HEK293 (cell line): ENCODE results near the gene CYP4V2.

ENCODE experiments used
- FEZF1 ChIP-seq: fragments of 450-650 bp; formaldehyde crosslinking; IDR thresholded peaks from 2 replicates; pipeline ENCODE4 v1.5.1; 2016; ENCODE audit warnings: missing biosample characterization, missing genetic modification characterization
- GLIS2 ChIP-seq: fragments of 450-650 bp; formaldehyde crosslinking; IDR thresholded peaks from 2 replicates; pipeline ENCODE4 v1.5.1; 2016; ENCODE audit warnings: missing biosample characterization, missing genetic modification characterization
- HOXA7 ChIP-seq: sonication (generic); formaldehyde crosslinking; IDR thresholded peaks from 2 replicates; pipeline ENCODE4 v1.8.1; 2022; ENCODE audit warnings: missing genetic modification reagents, borderline replicate concordance
- KLF1 ChIP-seq: fragments of 450-650 bp; formaldehyde crosslinking; IDR thresholded peaks from 2 replicates; pipeline ENCODE4 v1.5.1; 2016; ENCODE audit warnings: missing biosample characterization, missing genetic modification characterization
- KLF16 ChIP-seq: fragments of 450-650 bp; formaldehyde crosslinking; IDR thresholded peaks from 2 replicates; pipeline ENCODE4 v1.5.1; 2017; ENCODE audit warnings: missing biosample characterization, missing genetic modification characterization
- MYNN ChIP-seq: fragments of 450-650 bp; formaldehyde crosslinking; IDR thresholded peaks from 2 replicates; pipeline ENCODE4 v1.5.1; 2016; ENCODE audit warnings: missing biosample characterization, missing genetic modification characterization, borderline replicate concordance
- REPIN1 ChIP-seq: fragments of 450-650 bp; formaldehyde crosslinking; IDR thresholded peaks from 2 replicates; pipeline ENCODE4 v1.5.1; 2017; ENCODE audit warnings: missing biosample characterization, missing genetic modification characterization, low read depth
- SETDB1 ChIP-seq: IDR thresholded peaks from one replicate; pipeline ENCODE4 v1.6.1; 2017; ENCODE audit warnings: mild to moderate bottlenecking, low read length, moderate library complexity, mixed read lengths; ENCODE audit not compliant: insufficient read length
- SP7 ChIP-seq: fragments of 450-650 bp; formaldehyde crosslinking; IDR thresholded peaks from 2 replicates; pipeline ENCODE4 v1.5.1; 2016; ENCODE audit warnings: missing biosample characterization, missing genetic modification characterization
- TCF7L2 ChIP-seq: IDR thresholded peaks from 2 replicates; pipeline ENCODE4 v1.6.1; 2011; ENCODE audit warnings: low read depth, mild to moderate bottlenecking, inconsistent platforms, low read length, moderate library complexity, borderline replicate concordance
- YY1 ChIP-seq: fragments of 450-650 bp; formaldehyde crosslinking; IDR thresholded peaks from 2 replicates; pipeline ENCODE4 v1.5.1; 2018; ENCODE audit warnings: missing biosample characterization, missing genetic modification characterization
- ZBTB7A ChIP-seq: fragments of 450-650 bp; formaldehyde crosslinking; IDR thresholded peaks from 2 replicates; pipeline ENCODE4 v1.5.1; 2016; ENCODE audit warnings: low read depth, missing biosample characterization, missing genetic modification characterization
- ZFHX2 ChIP-seq: fragments of 450-650 bp; formaldehyde crosslinking; conservative IDR thresholded peaks from 2 replicates; pipeline ENCODE4 v1.5.1; 2016; ENCODE audit warnings: missing biosample characterization, missing genetic modification characterization
- ZNF132 ChIP-seq: fragments of 450-650 bp; formaldehyde crosslinking; IDR thresholded peaks from 2 replicates; pipeline ENCODE4 v1.5.1; 2017; ENCODE audit warnings: missing biosample characterization, missing genetic modification characterization, borderline replicate concordance
- ZNF138 ChIP-seq: fragments of 450-650 bp; formaldehyde crosslinking; IDR thresholded peaks from 2 replicates; pipeline ENCODE4 v1.5.1; 2016; ENCODE audit warnings: missing biosample characterization, missing genetic modification characterization, borderline replicate concordance
- ZNF148 ChIP-seq: fragments of 450-650 bp; formaldehyde crosslinking; IDR thresholded peaks from 2 replicates; pipeline ENCODE4 v1.5.0; 2017; ENCODE audit warnings: missing biosample characterization, missing genetic modification characterization, borderline replicate concordance
- ZNF184 ChIP-seq: fragments of 450-650 bp; IDR thresholded peaks from 2 replicates; pipeline ENCODE4 v1.5.1; 2018; ENCODE audit warnings: missing biosample characterization, mild to moderate bottlenecking, missing genetic modification characterization
- ZNF324 ChIP-seq: fragments of 450-650 bp; formaldehyde crosslinking; IDR thresholded peaks from 2 replicates; pipeline ENCODE4 v1.5.1; 2016; ENCODE audit warnings: missing biosample characterization, missing genetic modification characterization
- ZNF394 ChIP-seq: fragments of 450-650 bp; formaldehyde crosslinking; IDR thresholded peaks from 2 replicates; pipeline ENCODE4 v1.5.1; 2016; ENCODE audit warnings: missing biosample characterization, missing genetic modification characterization, mild to moderate bottlenecking, moderate library complexity, borderline replicate concordance
- ZNF404 ChIP-seq: fragments of 450-650 bp; formaldehyde crosslinking; IDR thresholded peaks from 2 replicates; pipeline ENCODE4 v1.5.1; 2017; ENCODE audit warnings: missing biosample characterization, missing genetic modification characterization
- ZNF501 ChIP-seq: fragments of 450-650 bp; formaldehyde crosslinking; IDR thresholded peaks from 2 replicates; pipeline ENCODE4 v1.5.1; 2016; ENCODE audit warnings: missing biosample characterization, missing genetic modification characterization
- ZNF521 ChIP-seq: fragments of 450-650 bp; formaldehyde crosslinking; IDR thresholded peaks from 2 replicates; pipeline ENCODE4 v1.5.1; 2017; ENCODE audit warnings: missing biosample characterization, mild to moderate bottlenecking, missing genetic modification characterization
- ZNF571 ChIP-seq: fragments of 450-650 bp; formaldehyde crosslinking; IDR thresholded peaks from 2 replicates; pipeline ENCODE4 v1.5.0; 2017; ENCODE audit warnings: missing biosample characterization, missing genetic modification characterization
- ZNF654 ChIP-seq: fragments of 450-650 bp; formaldehyde crosslinking; IDR thresholded peaks from 2 replicates; pipeline ENCODE4 v1.5.1; 2016; ENCODE audit warnings: low read depth, missing biosample characterization, missing genetic modification characterization
- ZNF660 ChIP-seq: fragments of 450-650 bp; IDR thresholded peaks from 2 replicates; pipeline ENCODE4 v1.5.1; 2018; ENCODE audit warnings: missing biosample characterization, mild to moderate bottlenecking, missing genetic modification characterization
- ZNF677 ChIP-seq: fragments of 450-650 bp; IDR thresholded peaks from 2 replicates; pipeline ENCODE4 v1.5.0; 2018; ENCODE audit warnings: missing biosample characterization, mild to moderate bottlenecking, missing genetic modification characterization, moderate library complexity
- ZNF768 ChIP-seq: fragments of 450-650 bp; formaldehyde crosslinking; IDR thresholded peaks from 2 replicates; pipeline ENCODE4 v1.5.1; 2018; ENCODE audit warnings: missing biosample characterization, mild to moderate bottlenecking, missing genetic modification characterization
- ZNF777 ChIP-seq: fragments of 450-650 bp; formaldehyde crosslinking; IDR thresholded peaks from 2 replicates; pipeline ENCODE4 v1.5.1; 2017; ENCODE audit warnings: missing biosample characterization, missing genetic modification characterization, borderline replicate concordance
- ZSCAN16 ChIP-seq: fragments of 450-650 bp; formaldehyde crosslinking; IDR thresholded peaks from 2 replicates; pipeline ENCODE4 v1.5.1; 2016; ENCODE audit warnings: missing biosample characterization, missing genetic modification characterization
- ZXDB ChIP-seq: fragments of 450-650 bp; formaldehyde crosslinking; IDR thresholded peaks from 2 replicates; pipeline ENCODE4 v1.5.1; 2016; ENCODE audit warnings: missing biosample characterization, missing genetic modification characterization
- TF ChIP-seq, protein P1 (sequence below): fragments of 450-650 bp; formaldehyde crosslinking; IDR thresholded peaks from 2 replicates; pipeline ENCODE4 v1.5.1; 2017; ENCODE audit warnings: missing biosample characterization, missing genetic modification characterization
- TF ChIP-seq, protein P2 (sequence below): fragments of 450-650 bp; formaldehyde crosslinking; IDR thresholded peaks from 2 replicates; pipeline ENCODE4 v1.5.1; 2017; ENCODE audit warnings: missing biosample characterization, missing genetic modification characterization
- TF ChIP-seq, protein P3 (sequence below): fragments of 450-650 bp; formaldehyde crosslinking; IDR thresholded peaks from 2 replicates; pipeline ENCODE4 v1.5.1; 2016; ENCODE audit warnings: missing biosample characterization, missing genetic modification characterization
- TF ChIP-seq, protein P4 (sequence below): fragments of 450-650 bp; formaldehyde crosslinking; IDR thresholded peaks from 2 replicates; pipeline ENCODE4 v1.5.1; 2016; ENCODE audit warnings: missing biosample characterization, missing genetic modification characterization

CYP4V2 gene

GRCh38 chr4:186216465-186217024, 25.2 kb downstream of the CYP4V2 start (continued):
- no peak for TF ChIP-seq ZNF501 (tag by site-specific recombination)
- TF ChIP-seq, protein P1, sequence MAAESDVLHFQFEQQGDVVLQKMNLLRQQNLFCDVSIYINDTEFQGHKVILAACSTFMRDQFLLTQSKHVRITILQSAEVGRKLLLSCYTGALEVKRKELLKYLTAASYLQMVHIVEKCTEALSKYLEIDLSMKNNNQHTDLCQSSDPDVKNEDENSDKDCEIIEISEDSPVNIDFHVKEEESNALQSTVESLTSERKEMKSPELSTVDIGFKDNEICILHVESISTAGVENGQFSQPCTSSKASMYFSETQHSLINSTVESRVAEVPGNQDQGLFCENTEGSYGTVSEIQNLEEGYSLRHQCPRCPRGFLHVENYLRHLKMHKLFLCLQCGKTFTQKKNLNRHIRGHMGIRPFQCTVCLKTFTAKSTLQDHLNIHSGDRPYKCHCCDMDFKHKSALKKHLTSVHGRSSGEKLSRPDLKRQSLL (tag by site-specific recombination), result 0 out of 2 replicates have a peak, but pooled peaks have one; percentile 39
- TF ChIP-seq ZFHX2 (tag by site-specific recombination), result no peak
- TF ChIP-seq ZNF404 (tag by site-specific recombination), result no peak
- TF ChIP-seq GLIS2 (tag by site-specific recombination), result no peak
- TF ChIP-seq ZNF184 (tag by site-specific recombination), result peak; percentile 92
- no peak for TF ChIP-seq ZNF571
- TF ChIP-seq, protein P2, sequence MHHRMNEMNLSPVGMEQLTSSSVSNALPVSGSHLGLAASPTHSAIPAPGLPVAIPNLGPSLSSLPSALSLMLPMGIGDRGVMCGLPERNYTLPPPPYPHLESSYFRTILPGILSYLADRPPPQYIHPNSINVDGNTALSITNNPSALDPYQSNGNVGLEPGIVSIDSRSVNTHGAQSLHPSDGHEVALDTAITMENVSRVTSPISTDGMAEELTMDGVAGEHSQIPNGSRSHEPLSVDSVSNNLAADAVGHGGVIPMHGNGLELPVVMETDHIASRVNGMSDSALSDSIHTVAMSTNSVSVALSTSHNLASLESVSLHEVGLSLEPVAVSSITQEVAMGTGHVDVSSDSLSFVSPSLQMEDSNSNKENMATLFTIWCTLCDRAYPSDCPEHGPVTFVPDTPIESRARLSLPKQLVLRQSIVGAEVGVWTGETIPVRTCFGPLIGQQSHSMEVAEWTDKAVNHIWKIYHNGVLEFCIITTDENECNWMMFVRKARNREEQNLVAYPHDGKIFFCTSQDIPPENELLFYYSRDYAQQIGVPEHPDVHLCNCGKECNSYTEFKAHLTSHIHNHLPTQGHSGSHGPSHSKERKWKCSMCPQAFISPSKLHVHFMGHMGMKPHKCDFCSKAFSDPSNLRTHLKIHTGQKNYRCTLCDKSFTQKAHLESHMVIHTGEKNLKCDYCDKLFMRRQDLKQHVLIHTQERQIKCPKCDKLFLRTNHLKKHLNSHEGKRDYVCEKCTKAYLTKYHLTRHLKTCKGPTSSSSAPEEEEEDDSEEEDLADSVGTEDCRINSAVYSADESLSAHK (tag by site-specific recombination), result peak; percentile 49
- peak; percentile 63; the same call in 1 of the 2 replicates for TF ChIP-seq ZNF324 (tag by site-specific recombination)
- no peak for TF ChIP-seq ZNF768
- TF ChIP-seq HOXA7 (CRISPR knock-in tag), result no peak
- TF ChIP-seq SP7 (tag by site-specific recombination), result 0 out of 2 replicates have a peak, but pooled peaks have one; percentile 27
- 0 out of 2 replicates have a peak, but pooled peaks have one; percentile 32 for TF ChIP-seq YY1 (tag by site-specific recombination)
- no peak for TF ChIP-seq ZNF138 (tag by site-specific recombination)
- no peak for TF ChIP-seq ZNF148 (tag by site-specific recombination)
- no peak for TF ChIP-seq ZNF521 (tag by site-specific recombination)
- no peak for TF ChIP-seq REPIN1 (tag by site-specific recombination)
- TF ChIP-seq, protein P3, sequence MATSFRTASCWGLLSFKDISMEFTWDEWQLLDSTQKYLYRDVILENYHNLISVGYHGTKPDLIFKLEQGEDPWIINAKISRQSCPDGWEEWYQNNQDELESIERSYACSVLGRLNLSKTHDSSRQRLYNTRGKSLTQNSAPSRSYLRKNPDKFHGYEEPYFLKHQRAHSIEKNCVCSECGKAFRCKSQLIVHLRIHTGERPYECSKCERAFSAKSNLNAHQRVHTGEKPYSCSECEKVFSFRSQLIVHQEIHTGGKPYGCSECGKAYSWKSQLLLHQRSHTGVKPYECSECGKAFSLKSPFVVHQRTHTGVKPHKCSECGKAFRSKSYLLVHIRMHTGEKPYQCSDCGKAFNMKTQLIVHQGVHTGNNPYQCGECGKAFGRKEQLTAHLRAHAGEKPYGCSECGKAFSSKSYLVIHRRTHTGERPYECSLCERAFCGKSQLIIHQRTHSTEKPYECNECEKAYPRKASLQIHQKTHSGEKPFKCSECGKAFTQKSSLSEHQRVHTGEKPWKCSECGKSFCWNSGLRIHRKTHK, result no peak
- TF ChIP-seq ZNF777 (tag by site-specific recombination), result no peak
- peak; percentile 98 for TF ChIP-seq ZNF660 (tag by site-specific recombination)
- no peak for TF ChIP-seq KLF1 (tag by site-specific recombination)
- TF ChIP-seq ZNF394 (tag by site-specific recombination), result no peak
- TF ChIP-seq, protein P4, sequence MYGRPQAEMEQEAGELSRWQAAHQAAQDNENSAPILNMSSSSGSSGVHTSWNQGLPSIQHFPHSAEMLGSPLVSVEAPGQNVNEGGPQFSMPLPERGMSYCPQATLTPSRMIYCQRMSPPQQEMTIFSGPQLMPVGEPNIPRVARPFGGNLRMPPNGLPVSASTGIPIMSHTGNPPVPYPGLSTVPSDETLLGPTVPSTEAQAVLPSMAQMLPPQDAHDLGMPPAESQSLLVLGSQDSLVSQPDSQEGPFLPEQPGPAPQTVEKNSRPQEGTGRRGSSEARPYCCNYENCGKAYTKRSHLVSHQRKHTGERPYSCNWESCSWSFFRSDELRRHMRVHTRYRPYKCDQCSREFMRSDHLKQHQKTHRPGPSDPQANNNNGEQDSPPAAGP (tag by site-specific recombination), result no peak
- peak; percentile 50; the same call in 1 of the 2 replicates for TF ChIP-seq ZNF132 (tag by site-specific recombination)
- peak; percentile 61 for TF ChIP-seq ZXDB
- TF ChIP-seq ZNF654 (tag by site-specific recombination), result no peak
- no peak for TF ChIP-seq KLF16 (tag by site-specific recombination)
- peak; percentile 54; the same call in 1 of the 2 replicates for TF ChIP-seq FEZF1
- no peak for TF ChIP-seq SETDB1
- TF ChIP-seq ZSCAN16 (tag by site-specific recombination), result no peak
- no peak for TF ChIP-seq MYNN (tag by site-specific recombination)
- no peak for TF ChIP-seq ZBTB7A (tag by site-specific recombination)
- peak; percentile 40; the same call in 1 of the 2 replicates for TF ChIP-seq ZNF677 (tag by site-specific recombination)
- no peak for TF ChIP-seq TCF7L2
